Kidney epithelial cell (primary cell): ENCODE results near the gene B9D2. TPM values are rescaled to one million over a fixed set of nuclear protein-coding genes. Genes with fewer than 3 reads are reported as not detected.

ENCODE experiments used
- DNase-seq: peaks from one replicate; pipeline ENCODE4 v3.0.0-alpha.2; 2010; ENCODE audit warnings: low read depth
- H3K27me3 ChIP-seq: 2 replicates; pipeline ENCODE4 v1.6.0; 2011; ENCODE audit warnings: low read length; ENCODE audit not compliant: control insufficient read depth, insufficient read depth
- H3K36me3 ChIP-seq: 2 replicates; pipeline ENCODE4 v1.5.1; 2011; ENCODE audit warnings: low read length; ENCODE audit not compliant: control insufficient read depth, insufficient read depth
- H3K4me3 ChIP-seq: 2 replicates; pipeline ENCODE4 v1.5.1; 2011; ENCODE audit warnings: low read depth, mild to moderate bottlenecking, control low read depth, low read length
- CTCF ChIP-seq: IDR thresholded peaks from 2 replicates; pipeline ENCODE4 v1.5.1; 2011; ENCODE audit warnings: mild to moderate bottlenecking, moderate library complexity, low read length, control low read depth, inconsistent platforms; ENCODE audit not compliant: insufficient read depth, poor library complexity, severe bottlenecking
- total RNA-seq: library from RNA; depleted of rRNA; stranded (reverse); fragments of >200 nt; gene quantifications from 2 replicates; pipeline ENCODE4 v1.2.3, GENCODE V29; 2015

The B9D2 gene
- total RNA-seq, 1 donor from 2014 or later = 5.7 TPM

DNA sequence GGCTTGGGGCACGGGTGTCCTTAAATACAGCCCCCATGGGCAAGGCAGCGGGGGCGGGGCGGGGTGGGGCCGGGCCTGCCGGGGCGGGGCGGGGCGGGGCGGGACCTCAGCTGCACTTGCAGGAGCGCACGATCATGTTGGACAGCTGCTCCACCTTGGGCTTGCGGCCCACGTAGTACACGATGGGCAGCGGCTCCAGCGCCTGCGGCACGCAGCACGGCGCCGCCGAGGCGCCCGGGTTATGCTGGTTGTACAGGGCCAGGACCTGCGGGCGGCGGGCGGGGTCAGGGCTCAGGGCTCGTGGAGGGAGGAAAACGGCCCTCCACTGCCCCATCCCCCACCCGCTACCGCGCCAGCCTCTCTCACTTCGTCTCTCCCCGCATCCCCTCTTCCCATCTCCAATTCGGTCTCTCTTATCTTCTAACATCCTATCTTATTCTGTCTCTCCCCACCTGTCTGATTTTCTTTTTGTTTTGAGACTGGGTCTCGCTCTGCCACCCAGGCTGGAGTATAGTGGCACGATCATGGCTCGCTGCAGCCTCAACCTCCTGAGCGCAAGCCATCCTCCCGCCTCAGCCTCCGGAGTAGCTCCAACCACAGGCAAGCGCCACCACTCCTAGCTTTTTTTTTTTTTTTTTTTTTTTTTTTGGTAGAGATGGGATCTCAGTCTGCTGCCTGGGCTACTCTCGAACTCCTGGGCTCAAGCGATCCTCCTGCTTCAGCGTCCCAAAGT, 32.8 kb downstream of the B9D2 start:
- Histone ChIP-seq H3K27me3 (no peaks in the 10 kb centered on the region), H3K36me3 (no peaks in the 10 kb centered on the region), H3K4me3 (no peak overlapping the region)
- DNase-seq = no peak
- no peak for TF ChIP-seq CTCF

- Histone ChIP-seq H3K36me3 (no peaks in the 10 kb centered on the region), H3K4me3 (no peak overlapping the region), H3K27me3 (no peaks in the 10 kb centered on the region)
- TF ChIP-seq CTCF = no peak
- DNase-seq = no peak
Measured at GRCh38 chr19:41330481-41330880, 33.5 kb downstream of the B9D2 start.

DNA sequence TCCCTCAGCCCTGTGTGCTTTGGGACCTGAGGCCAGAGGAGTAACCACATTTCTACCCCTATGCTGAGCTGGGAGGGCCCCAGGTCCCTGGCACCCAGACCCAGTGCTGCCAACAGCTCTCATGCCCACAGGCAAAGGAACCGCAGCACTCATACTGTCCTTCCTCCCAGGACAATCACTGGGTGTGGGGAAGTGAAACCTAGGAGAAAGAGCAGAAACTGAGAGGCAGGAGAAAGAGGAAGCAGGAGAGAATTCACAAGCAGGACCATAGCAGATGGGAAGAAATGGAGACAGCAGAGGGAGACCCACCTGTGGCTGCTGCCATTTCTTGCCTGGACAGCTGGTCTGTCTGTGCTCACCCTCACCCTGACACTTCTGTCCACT, 35.1 kb downstream of the B9D2 start:
- Histone ChIP-seq H3K36me3 (no peaks in the 10 kb centered on the region), H3K27me3 (no peaks in the 10 kb centered on the region), H3K4me3 (no peak overlapping the region)
- no peak for TF ChIP-seq CTCF
- DNase-seq = no peak

GRCh38 chr19:41328157-41328841, 35.6 kb downstream of the B9D2 start:
- H3K36me3 ChIP-seq = no peaks in the 10 kb centered on the region
- no peak overlapping the region for H3K4me3 ChIP-seq
- no peaks in the 10 kb centered on the region for H3K27me3 ChIP-seq
- no peak for TF ChIP-seq CTCF
- DNase-seq = no peak

DNA sequence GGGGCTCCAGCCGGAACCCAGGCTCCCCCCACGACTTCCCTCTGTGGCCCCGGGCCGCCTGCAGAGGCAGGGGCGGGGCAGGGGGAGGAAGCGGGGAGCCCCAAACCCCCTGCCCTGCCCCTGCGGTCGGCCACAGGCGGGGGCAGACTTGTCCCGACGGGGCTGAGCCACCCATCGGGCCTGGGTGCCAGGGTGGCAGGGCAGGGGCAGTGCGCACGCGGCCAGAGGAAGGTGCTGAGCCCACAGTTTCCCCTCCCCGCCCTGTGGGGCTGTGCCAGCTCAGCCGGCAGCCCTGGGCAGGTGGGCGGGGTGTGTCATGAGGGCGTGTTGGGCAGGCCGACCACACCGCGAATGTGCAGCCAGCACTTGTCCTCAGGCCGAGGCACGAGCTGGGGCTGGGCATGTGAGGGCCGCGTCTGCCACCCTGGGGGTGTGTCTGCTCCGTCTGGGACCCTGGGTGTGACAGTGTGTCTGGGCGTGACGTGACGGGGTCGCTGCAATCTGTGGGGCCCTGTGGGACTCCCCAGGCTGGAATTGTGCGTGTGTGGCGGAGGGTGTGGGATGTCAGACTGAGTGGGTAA, 36.3 kb downstream of the B9D2 start:
- Histone ChIP-seq H3K27me3 (no peaks in the 10 kb centered on the region), H3K36me3 (no peaks in the 10 kb centered on the region), H3K4me3 (peak overlapping the region; percentile 4)
- DNase-seq = no peak
- no peak for TF ChIP-seq CTCF
